UCSD-AML1 (cell line): ENCODE measurements around the gene DTWD2.
"Not testable (repeated sequence)": the region's sequence is repeated elsewhere in the genome, so short reads cannot be mapped to it uniquely, and the experiment has no call there.

Experiments
- DNase-seq: peaks from one replicate; lab custom pipeline; 2025; ENCODE audit not compliant: unreplicated experiment; lab: John Stamatoyannopoulos, UW

DTWD2 gene

DNA sequence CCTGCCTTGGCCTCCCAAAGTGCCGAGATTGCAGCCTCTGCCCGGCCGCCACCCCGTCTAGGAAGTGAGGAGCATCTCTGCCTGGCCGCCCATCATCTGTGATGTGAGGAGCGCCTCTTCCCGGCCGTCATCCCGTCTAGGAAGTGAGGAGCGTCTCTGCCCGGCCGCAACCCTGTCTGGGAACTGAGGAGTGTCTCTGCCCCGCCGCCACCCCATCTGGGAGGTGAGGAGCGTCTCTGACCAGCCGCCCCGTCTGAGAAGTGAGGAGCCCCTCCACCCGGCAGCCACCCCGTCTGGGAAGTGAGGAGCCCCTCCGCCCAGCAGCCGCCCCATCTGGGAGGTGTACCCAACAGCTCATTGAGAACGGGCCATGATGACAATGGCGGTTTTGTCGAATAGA lies 10.5 kb upstream of the DTWD2 start:
- not testable (repeated sequence) for DNase-seq

DNA sequence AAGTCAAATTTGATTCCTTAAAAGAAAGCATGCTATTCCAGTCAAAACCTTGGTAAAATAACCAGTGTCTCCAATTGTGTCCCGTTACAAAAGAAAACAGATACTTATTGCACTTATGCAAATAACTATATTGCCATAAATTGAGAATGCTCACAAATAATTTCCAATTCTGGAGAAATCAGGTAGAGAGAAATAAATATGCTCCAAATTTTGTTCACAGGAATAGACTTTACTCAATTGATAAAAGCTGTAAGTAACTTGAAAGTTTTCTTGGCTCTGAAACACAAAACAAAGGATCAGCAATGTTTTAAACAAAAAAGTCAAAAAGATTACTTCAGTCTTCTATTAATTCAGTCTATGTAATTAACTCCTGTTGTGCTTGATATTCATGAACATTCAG lies 7.8 kb upstream of the DTWD2 start:
- DNase-seq: no peak

DNA sequence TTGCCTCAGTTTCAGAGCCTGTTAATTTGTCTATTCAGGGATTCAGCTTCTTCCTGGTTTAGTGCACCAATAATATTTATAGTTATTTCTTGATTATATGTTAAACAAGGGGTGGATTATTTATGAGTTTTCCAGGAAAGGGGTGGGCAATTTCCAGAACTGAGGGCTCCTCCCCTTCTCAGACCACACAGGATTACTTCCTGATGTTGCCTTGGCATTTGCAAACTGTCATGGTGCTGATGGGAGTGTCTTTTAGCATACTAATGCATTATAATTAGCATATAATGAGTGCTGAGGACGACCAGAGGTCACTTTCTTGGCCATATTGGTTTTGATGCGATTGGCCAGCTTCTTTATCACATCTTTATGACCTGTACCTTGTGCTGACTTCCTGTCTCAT lies 6.2 kb upstream of the DTWD2 start:
- DNase-seq: no peak

DNA sequence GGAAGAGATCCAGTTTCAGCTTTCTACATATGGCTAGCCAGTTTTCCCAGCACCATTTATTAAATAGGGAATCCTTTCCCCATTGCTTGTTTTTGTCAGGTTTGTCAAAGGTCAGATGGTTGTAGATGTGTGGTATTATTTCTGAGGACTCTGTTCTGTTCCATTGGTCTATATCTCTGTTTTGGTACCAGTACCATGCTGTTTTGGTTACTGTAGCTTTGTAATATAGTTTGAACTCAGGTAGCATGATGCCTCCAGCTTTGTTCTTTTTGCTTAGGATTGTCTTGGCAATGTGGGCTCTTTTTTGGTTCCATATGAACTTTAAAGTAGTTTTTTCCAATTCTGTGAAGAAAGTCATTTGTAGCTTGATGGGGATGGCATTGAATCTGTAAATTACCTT lies 4.8 kb upstream of the DTWD2 start:
- not testable (repeated sequence) for DNase-seq

DNA sequence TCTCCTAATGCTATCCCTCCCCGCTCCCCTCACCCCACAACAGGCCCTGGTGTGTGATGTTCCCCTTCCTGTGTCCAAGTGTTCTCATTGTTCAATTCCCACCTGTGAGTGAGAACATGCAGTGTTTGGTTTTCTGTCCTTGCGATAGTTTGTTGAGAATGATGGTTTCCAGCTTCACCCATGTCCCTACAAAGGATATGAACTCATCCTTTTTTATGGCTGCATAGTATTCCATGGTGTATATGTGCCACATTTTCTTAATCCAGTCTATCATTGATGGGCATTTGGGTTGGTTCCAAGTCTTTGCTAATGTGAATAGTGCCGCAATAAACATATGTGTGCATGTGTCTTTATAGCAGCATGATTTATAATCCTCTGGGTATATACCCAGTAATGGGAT lies 3.7 kb upstream of the DTWD2 start:
- not testable (repeated sequence) for DNase-seq

DNA sequence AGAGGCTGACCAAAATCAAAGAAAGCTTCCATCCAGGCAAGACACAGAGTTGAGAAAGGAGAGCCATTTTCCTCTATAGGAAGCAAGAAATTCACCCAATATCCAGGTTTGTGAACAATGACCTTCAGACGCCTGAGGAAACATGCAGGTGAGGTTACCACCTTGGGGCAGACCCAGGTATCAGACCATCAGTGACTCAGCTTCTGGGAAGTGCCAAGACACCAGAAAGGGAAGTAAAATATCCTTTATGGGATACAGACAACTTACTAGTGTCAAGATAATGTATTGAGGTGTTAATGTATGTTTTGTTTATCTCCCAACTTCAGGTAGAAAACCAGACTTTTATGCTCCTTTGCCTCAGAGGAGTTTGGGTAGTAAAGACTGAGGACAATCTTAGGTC lies 2.2 kb upstream of the DTWD2 start:
- no peak for DNase-seq

DNA sequence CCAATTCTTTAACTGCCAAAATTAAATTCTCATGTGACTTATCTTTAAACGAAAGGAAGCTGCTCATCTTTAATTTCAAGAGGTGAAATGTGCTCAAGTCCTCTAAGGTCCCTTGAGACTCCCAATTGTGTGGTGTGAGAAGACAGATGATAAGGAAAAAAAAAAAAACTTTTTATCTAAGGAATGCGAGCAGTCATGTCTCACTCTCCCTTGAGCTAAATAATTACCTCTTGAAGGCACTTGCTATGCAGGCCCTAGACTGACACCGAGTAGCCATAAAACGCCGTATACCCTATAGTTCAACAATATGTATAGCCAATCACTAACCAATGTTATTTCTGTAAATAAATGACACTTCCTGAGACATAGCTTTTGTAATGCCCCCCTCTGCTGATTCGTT lies 1.5 kb upstream of the DTWD2 start:
- DNase-seq: no peak

DNA sequence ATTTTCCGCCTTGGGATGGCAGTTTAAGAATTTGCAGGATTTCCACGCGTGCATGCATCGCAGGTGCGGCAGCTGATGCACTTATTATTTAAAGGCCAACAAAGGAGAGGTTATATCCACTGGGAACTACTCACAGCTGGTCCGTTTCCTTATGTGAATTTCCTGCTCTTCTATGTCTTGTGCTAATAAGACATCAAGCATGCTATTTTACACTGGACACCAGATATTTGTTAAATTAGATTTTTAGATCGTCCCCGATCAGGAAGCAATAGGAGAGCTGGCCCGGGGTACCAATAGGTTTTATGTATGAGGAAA lies 476 bp upstream of the DTWD2 start:
- DNase-seq: no peak

DNA sequence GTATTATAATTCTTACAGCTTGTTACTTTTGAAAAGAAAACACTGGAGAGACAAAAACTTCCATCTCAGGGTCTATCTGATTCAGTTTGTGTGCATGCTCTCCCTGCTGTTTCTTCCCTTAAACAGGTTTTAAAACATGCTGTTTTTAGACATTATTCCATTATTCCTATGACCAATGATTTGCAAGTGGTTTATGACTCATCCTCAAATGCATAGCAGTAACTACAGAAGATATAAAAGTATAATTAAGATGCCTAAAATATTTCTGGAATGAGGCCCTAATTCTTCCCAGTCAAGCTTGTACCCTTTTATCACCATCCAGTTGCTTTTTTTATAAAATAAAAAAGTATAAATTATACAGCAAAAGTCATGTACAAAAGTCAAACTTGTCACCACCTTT lies 3.7 kb downstream of the DTWD2 start:
- DNase-seq: no peak

DNA sequence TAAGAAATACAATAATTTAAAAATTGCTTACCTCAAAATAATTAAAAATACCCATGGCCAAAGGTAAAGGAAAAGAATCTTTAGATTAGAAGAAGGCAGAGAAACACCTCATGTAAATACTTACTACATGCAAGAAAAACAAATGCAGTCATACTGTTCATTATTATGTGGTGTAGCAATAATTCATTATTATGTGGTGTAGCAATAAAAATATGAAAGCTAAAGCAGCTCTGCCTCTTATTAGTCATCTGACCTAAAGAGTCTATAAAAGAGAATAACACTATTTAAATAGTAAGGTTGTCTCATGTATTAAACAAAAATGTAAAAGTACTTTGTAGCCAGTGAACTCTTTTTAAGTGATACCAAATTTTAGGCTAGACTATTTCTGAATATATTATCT lies 6.6 kb downstream of the DTWD2 start:
- no peak for DNase-seq

DNA sequence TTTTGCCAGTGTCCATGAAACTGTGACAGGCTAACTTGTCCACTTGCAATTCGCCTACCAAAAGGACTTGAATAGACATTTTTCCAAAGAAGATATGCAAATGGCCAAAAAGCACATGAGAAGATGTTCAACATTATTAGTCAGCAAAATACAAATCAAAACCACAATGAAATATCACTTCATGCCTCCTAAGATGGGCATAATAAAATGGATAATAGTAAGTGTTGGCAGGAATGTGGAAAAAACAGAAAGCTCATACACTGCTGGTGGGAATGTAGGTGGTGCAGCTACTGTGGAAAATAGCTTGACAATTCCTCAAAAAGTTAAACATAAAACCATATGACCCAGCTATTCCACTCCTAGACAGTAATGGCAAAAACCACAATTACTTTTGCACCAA lies 7.9 kb downstream of the DTWD2 start:
- no peak for DNase-seq

DNA sequence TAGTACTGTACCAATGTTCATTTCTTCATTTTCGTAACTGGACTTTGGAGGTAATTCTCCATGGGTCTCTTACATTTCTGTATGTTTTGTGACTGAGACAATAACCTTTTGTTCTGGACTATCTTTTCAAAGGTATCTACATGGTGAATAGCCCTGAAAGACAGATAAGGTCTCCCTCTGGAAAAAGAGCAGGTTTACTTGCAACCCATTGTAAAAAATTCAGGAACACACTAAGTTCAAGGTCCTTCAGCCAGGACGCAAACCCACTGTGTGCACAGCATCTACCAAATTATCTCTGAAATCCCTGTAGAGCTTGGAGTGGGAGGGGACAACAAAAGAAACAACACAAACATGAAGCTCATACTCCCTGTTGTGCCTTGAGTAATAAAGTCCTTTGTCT lies 8.3 kb downstream of the DTWD2 start:
- no peak for DNase-seq

DNA sequence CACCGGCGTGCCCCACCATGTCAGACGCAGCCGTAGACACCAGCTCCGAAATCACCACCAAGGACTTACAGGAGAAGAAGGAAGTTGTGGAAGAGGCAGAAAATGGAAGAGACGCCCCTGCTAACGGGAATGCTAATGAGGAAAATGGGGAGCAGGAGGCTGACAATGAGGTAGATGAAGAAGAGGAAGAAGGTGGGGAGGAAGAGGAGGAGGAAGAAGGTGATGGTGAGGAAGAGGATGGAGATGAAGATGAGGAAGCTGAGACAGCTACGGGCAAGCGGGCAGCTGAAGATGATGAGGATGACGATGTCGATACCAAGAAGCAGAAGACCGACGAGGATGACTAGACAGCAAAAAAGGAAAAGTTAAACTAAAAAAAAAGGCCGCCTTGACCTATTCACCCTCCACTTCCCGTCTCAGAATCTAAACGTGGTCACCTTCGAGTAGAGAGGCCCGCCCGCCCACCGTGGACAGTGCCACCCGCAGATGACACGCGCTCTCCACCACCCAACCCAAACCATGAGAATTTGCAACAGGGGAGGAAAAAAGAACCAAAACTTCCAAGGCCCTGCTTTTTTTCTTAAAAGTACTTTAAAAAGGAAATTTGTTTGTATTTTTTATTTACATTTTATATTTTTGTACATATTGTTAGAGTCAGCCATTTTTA lies 14.4 kb downstream of the DTWD2 start:
- DNase-seq: not testable (repeated sequence)

DNA sequence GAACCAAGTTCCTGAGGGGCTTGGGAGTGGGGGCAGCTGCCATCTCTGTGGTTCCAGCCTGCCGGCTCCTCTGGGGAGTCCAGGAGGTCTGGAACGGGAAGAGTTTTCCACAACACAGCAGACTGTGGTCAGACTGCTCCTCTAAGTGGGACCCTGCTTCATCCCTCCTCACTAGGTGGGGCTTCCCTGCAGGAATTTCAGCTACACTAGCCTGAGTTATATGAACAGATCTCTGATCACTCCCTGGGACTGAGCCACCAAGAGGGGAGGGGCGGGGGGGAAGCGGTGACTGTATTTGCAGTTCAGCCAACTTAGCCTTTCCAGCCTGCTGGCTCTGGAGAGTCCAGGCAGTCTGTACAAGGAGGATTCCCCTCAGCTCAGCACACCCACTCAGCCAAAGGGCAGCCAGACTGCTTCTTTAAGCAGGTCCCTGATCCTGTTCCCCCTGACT lies 19.4 kb downstream of the DTWD2 start:
- no peak for DNase-seq

DNA sequence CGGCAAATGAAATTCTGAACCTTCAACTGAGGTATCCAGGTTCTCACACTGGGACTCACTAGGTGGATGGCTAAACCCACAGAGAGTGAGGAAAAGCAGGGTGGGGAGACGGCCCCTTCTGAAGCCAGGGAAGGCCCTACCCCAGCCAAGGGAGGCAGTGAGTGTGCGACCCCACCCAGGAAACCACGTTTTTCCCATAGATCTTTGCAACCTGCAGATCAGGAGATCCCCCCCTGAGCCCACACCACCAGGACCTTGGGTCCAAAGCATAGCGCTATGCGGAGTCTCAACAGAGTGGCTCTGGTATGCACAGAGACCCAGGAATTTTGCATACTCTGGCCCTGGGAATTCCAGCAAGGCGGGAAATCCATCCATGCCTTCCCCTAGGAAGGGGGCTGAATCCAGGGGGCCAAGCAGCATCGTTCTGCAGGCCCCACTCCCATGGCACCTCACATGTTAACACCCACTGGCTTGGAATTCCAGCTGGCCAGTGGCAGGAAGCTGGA lies 19.9 kb downstream of the DTWD2 start:
- DNase-seq: no peak

DNA sequence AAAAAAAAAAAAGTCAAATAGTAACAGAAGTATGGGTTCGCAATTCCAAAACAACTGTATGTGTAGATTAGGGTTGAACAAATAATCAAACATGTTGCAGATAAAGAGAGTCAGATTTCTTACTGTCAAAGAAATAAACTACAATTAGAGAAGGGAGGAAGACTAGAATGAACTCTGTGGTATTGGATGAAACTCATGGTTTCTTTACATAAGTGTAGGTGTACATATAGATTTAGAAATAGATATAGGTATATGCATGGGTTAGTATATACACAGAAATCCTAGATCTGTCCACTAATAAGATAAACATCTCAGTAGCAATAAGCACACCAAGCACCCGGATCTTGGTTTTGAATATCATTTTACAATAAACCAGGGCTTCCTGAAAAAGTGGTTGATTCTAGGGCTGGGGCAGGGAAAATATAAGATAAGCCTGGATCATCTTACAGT lies 21.3 kb downstream of the DTWD2 start:
- DNase-seq: no peak

DNA sequence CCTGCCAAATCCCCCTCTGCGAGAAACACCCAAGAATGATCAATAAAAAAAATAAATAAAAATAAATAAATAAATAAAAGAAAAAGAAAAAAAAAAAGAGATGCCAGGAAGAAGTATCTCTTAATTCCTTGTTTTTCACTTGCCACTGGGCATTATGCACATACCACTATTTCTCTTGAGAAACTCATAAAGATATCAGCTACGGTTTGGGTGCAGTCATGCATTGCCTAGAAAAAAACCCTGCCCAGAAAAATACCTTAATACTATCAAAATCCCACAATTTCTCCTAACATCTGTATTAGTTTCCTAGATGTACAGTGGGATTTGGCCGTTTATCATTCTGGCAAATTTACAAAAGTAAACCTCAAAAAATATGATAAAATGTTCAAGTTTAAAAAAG lies 22.5 kb downstream of the DTWD2 start:
- DNase-seq: no peak

DNA sequence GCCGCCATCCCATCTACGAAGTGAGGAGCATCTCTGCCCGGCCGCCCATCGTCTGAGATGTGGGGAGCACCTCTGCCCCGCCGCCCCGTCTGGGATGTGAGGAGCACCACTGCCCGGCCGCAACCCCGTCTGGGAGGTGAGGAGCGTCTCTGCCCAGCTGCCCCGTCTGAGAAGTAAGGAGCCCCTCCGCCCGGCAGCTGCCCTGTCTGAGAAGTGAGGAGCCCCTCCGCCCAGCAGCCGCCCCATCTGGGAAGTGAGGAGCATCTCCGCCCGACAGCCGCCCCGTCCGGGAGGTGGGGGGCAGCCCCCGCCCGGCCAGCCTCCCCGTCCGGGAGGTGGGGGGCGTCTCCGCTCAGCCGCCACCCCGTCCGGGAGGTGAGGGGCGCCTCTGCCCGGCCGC lies 23.4 kb downstream of the DTWD2 start:
- DNase-seq: not testable (repeated sequence)

DNA sequence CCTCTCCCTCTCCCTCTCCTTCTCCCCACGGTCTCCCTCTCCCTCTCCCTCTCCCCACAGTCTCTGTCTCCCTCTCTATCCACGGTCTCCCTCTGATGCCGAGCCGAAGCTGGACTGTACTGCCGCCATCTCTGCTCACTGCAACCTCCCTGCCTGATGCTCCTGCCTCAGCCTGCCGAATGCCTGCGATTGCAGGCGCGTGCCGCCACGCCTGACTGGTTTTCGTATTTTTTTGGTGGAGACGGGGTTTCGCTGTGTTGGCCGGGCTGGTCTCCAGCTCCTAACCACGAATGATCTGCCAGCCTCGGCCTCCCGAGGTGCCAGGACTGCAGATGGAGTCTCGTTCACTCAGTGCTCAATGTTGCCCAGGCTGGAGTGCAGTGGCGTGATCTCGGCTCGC lies 24.0 kb downstream of the DTWD2 start:
- not testable (repeated sequence) for DNase-seq

DNA sequence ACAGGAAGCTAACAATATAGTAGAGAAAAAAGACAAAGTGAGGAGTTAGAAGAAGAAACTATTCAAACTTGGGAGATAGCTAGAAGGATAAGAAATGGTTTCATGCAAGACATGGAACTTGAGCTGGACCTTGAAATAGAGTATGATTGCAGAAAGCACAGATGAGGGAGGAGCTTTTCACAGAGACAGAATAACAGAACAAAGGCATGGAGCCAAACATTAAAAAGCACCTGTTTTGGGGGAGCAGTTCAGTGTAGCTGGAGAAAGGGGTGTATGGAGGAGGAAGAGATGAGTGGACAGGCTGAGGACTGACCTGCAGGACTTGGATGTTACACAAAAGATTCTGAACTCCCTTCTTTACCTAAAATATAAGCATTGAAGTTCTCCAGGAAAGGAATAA lies 25.2 kb downstream of the DTWD2 start:
- DNase-seq: no peak

DNA sequence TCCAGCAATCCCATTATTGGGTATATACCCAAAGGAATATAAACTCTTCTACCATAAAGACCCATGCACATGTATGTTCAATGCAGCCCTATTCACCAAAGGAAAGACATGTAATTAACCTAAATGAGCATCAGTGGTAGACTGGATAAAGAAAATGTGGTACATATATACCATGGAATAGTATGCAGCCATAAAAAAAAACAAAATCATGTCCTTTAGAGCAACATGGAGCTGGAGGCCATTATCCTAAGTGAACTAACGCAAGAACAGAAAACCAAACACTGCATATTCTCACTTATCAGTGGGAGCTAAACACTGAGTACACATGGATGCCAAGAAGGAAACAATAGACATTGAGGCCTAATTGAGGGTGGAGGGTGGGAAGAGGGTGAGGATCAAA lies 27.8 kb downstream of the DTWD2 start:
- no peak for DNase-seq

DNA sequence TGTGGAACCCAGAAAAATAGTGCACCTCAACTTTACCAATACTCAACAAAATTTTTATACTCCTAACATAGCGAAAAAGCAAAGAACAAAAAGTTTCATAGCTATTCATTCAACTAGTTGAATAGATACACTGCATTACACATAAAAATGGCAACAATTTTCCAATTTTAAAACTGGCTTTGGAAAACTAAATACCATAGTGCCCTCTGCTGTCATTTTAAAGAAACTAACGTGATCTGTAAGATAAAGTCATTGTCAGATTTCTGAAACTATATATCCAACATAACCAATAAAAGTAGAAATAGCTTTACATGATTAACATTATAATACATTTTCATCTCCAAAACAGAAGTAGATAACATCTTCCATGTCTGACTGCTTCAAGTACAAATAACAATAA lies 31.6 kb downstream of the DTWD2 start:
- DNase-seq: no peak

DNA sequence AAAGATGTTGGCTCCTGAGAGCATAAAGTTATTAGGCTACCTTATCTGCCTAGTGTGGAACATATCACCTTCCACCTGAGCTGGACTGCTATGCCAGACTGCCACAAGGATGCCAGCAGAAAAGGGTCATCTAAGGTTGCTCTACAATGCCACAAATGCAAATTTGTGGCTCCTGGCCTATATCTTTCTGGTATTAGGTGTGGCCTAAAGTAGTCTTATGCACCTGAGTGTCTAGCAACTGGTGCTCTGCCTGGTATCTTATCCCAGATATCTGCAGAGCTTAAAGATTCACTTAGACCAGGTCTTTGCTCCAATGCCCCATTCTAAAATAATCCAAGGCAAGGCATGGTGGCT lies 34.7 kb downstream of the DTWD2 start:
- DNase-seq: no peak
